ENCODE measurements around the gene BPI.
"Not testable (repeated sequence)": the region's sequence is repeated elsewhere in the genome, so short reads cannot be mapped to it uniquely, and the experiment has no call there.

The BPI gene

GRCh38 chr20:38338849-38339520 is 35.0 kb downstream of the BPI start:
- FAIRE-seq, result no peak

GRCh38 chr20:38339521-38339896 is 35.6 kb downstream of the BPI start:
- FAIRE-seq, result not testable (repeated sequence)

GRCh38 chr20:38339997-38340396 is 36.0 kb downstream of the BPI start:
- FAIRE-seq, result no peak

- FAIRE-seq, result no peak
These were observed 36.7 kb downstream of the BPI start for GRCh38 chr20:38340693-38341092.

GRCh38 chr20:38342216-38342615 is 38.3 kb downstream of the BPI start:
- no peak for FAIRE-seq

GRCh38 chr20:38342713-38343310 is 38.9 kb downstream of the BPI start:
- FAIRE-seq, result no peak

GRCh38 chr20:38343311-38344106 is 39.6 kb downstream of the BPI start:
- FAIRE-seq, result no peak

GRCh38 chr20:38344107-38344701 is 40.2 kb downstream of the BPI start:
- FAIRE-seq, result no peak

- FAIRE-seq, result no peak
These were observed 41.7 kb downstream of the BPI start for GRCh38 chr20:38345643-38346042.

GRCh38 chr20:38346247-38346651 is 42.3 kb downstream of the BPI start, which contains the start of gene LBP:
LBP (plus strand) TSS chr20:38346482; CDS start chr20:38346517, 35 bp downstream.
- no peak for FAIRE-seq

- no peak for FAIRE-seq
These were observed 42.8 kb downstream of the BPI start for GRCh38 chr20:38346741-38347140.

GRCh38 chr20:38349856-38350255 is 45.9 kb downstream of the BPI start:
- FAIRE-seq, result no peak

GRCh38 chr20:38350879-38351775 is 47.2 kb downstream of the BPI start:
- no peak for FAIRE-seq

GRCh38 chr20:38353316-38353715 is 49.4 kb downstream of the BPI start:
- no peak for FAIRE-seq

GRCh38 chr20:38354227-38354626 is 50.3 kb downstream of the BPI start:
- FAIRE-seq, result no peak

GRCh38 chr20:38355161-38356012 is 51.4 kb downstream of the BPI start:
- no peak for FAIRE-seq

- no peak for FAIRE-seq
These were observed 53.8 kb downstream of the BPI start for GRCh38 chr20:38357653-38358207.

- no peak for FAIRE-seq
These were observed 54.6 kb downstream of the BPI start for GRCh38 chr20:38358556-38358955.

- no peak for FAIRE-seq
These were observed 59.2 kb downstream of the BPI start for GRCh38 chr20:38363004-38363747.

GRCh38 chr20:38369389-38369788 is 65.4 kb downstream of the BPI start:
- no peak for FAIRE-seq

All from endometrium (tissue), 2 donors.